Measurements from ENCODE around the gene DBNDD1. TPM values are rescaled to one million over a fixed set of nuclear protein-coding genes. Genes with fewer than 3 reads are reported as not detected.

DBNDD1 gene
- total RNA-seq, 1 donor from 2014 or later: 24.0 TPM

GRCh38 chr16:90012991-90013745, 6.1 kb downstream of the DBNDD1 start:
- peaks cover 2% of the 10 kb centered on the region for H3K36me3 Mint-ChIP-seq (ENCODE audit: low read depth, unreplicated experiment)
- peaks cover 9% of the 10 kb centered on the region for H3K4me1 ChIP-seq (ENCODE audit: insufficient read depth, low read length)
- H2AFZ ChIP-seq (ENCODE audit: low read depth, low read length): no peak overlapping the region
- peaks cover 5% of the 10 kb centered on the region for H3K4me1 Mint-ChIP-seq (ENCODE audit: low read depth, unreplicated experiment)
- no peak overlapping the region for H3K9ac ChIP-seq (ENCODE audit: low read length)
- no peaks in the 10 kb centered on the region for H3K9me3 ChIP-seq (ENCODE audit: insufficient read depth, low read depth, low read length)
- no peaks in the 10 kb centered on the region for H3K9me3 Mint-ChIP-seq (ENCODE audit: unreplicated experiment)
- FAIRE-seq (no peak), DNase-seq (ENCODE audit: low read depth) (no peak)
- no peak overlapping the region for H3K27ac Mint-ChIP-seq (ENCODE audit: unreplicated experiment)
- peaks cover 6% of the 10 kb centered on the region for H4K20me1 ChIP-seq (ENCODE audit: insufficient read depth, low read length)
- H3K36me3 ChIP-seq (ENCODE audit: insufficient read depth, low read length): no peaks in the 10 kb centered on the region
- no peaks in the 10 kb centered on the region for H3K27me3 ChIP-seq (ENCODE audit: insufficient read depth, low read length)
- H3K27ac ChIP-seq (ENCODE audit: low read depth, low read length): no peak overlapping the region
- H3K27me3 Mint-ChIP-seq (ENCODE audit: low read depth, unreplicated experiment): no peaks in the 10 kb centered on the region
- no peak overlapping the region for H3K4me3 Mint-ChIP-seq (ENCODE audit: unreplicated experiment)
- no peak overlapping the region for H3K4me3 ChIP-seq (ENCODE audit: insufficient read depth, low read depth, low read length)
- H3K4me2 ChIP-seq (ENCODE audit: low read length): no peak overlapping the region
- H3K79me2 ChIP-seq (ENCODE audit: insufficient read depth, low read length): no peaks in the 10 kb centered on the region
- no peak for TF ChIP-seq EZH2 (IDR thresholded peaks at IDR 0.05; ENCODE audit: insufficient read depth, low read length)
- no peak for TF ChIP-seq CTCF (IDR thresholded peaks at IDR 0.05; ENCODE audit: insufficient read depth, low read depth, low read length)

GRCh38 chr16:90011908-90012501, 7.3 kb downstream of the DBNDD1 start:
- Mint-ChIP-seq H3K36me3 (ENCODE audit: low read depth, unreplicated experiment) (peaks cover 2% of the 10 kb centered on the region), H3K27me3 (ENCODE audit: low read depth, unreplicated experiment) (no peaks in the 10 kb centered on the region), H3K4me1 (ENCODE audit: low read depth, unreplicated experiment) (peaks cover 5% of the 10 kb centered on the region), H3K27ac (ENCODE audit: unreplicated experiment) (no peak overlapping the region), H3K4me3 (ENCODE audit: unreplicated experiment) (no peak overlapping the region), H3K9me3 (ENCODE audit: unreplicated experiment) (no peaks in the 10 kb centered on the region)
- Histone ChIP-seq H3K36me3 (ENCODE audit: insufficient read depth, low read length) (no peaks in the 10 kb centered on the region), H3K4me1 (ENCODE audit: insufficient read depth, low read length) (peaks cover 9% of the 10 kb centered on the region), H3K9me3 (ENCODE audit: insufficient read depth, low read depth, low read length) (no peaks in the 10 kb centered on the region), H2AFZ (ENCODE audit: low read depth, low read length) (no peak overlapping the region), H3K27me3 (ENCODE audit: insufficient read depth, low read length) (no peaks in the 10 kb centered on the region), H3K27ac (ENCODE audit: low read depth, low read length) (no peak overlapping the region), H3K79me2 (ENCODE audit: insufficient read depth, low read length) (no peaks in the 10 kb centered on the region), H3K4me3 (ENCODE audit: insufficient read depth, low read depth, low read length) (no peak overlapping the region), H4K20me1 (ENCODE audit: insufficient read depth, low read length) (no peaks in the 10 kb centered on the region), H3K4me2 (ENCODE audit: low read length) (no peak overlapping the region), H3K9ac (ENCODE audit: low read length) (no peak overlapping the region)
- FAIRE-seq (no peak), DNase-seq (ENCODE audit: low read depth) (no peak)
- TF ChIP-seq EZH2 (IDR thresholded peaks at IDR 0.05; ENCODE audit: insufficient read depth, low read length): no peak
- TF ChIP-seq CTCF (IDR thresholded peaks at IDR 0.05; ENCODE audit: insufficient read depth, low read depth, low read length): no peak

- DNase-seq (ENCODE audit: low read depth) (no peak), FAIRE-seq (no peak)
- Histone ChIP-seq H2AFZ (ENCODE audit: low read depth, low read length) (no peak overlapping the region), H3K36me3 (ENCODE audit: insufficient read depth, low read length) (no peaks in the 10 kb centered on the region), H3K4me1 (ENCODE audit: insufficient read depth, low read length) (peaks cover 9% of the 10 kb centered on the region), H3K4me2 (ENCODE audit: low read length) (no peak overlapping the region), H4K20me1 (ENCODE audit: insufficient read depth, low read length) (no peaks in the 10 kb centered on the region), H3K9me3 (ENCODE audit: insufficient read depth, low read depth, low read length) (no peaks in the 10 kb centered on the region), H3K4me3 (ENCODE audit: insufficient read depth, low read depth, low read length) (no peak overlapping the region), H3K27me3 (ENCODE audit: insufficient read depth, low read length) (no peaks in the 10 kb centered on the region), H3K27ac (ENCODE audit: low read depth, low read length) (no peak overlapping the region), H3K79me2 (ENCODE audit: insufficient read depth, low read length) (no peaks in the 10 kb centered on the region), H3K9ac (ENCODE audit: low read length) (no peak overlapping the region)
- Mint-ChIP-seq H3K9me3 (ENCODE audit: unreplicated experiment) (no peaks in the 10 kb centered on the region), H3K27ac (ENCODE audit: unreplicated experiment) (no peak overlapping the region), H3K27me3 (ENCODE audit: low read depth, unreplicated experiment) (no peaks in the 10 kb centered on the region), H3K4me1 (ENCODE audit: low read depth, unreplicated experiment) (peaks cover 5% of the 10 kb centered on the region), H3K36me3 (ENCODE audit: low read depth, unreplicated experiment) (peaks cover 2% of the 10 kb centered on the region), H3K4me3 (ENCODE audit: unreplicated experiment) (no peak overlapping the region)
- no peak for TF ChIP-seq CTCF (IDR thresholded peaks at IDR 0.05; ENCODE audit: insufficient read depth, low read depth, low read length)
- no peak for TF ChIP-seq EZH2 (IDR thresholded peaks at IDR 0.05; ENCODE audit: insufficient read depth, low read length)
Measured at GRCh38 chr16:90011508-90011819, 7.8 kb downstream of the DBNDD1 start.
